ENCODE results near the gene CATSPER4. TPM values are rescaled to one million over a fixed set of nuclear protein-coding genes. Genes with fewer than 3 reads are reported as not detected.
"Not testable (repeated sequence)": the region's sequence is repeated elsewhere in the genome, so short reads cannot be mapped to it uniquely, and the experiment has no call there.

Gene CATSPER4
- total RNA-seq, 1 donor from 2014 or later: not detected

GRCh38 chr1:26220199-26220912, 30.0 kb downstream of the CATSPER4 start:
- no peaks in the 10 kb centered on the region for H3K27me3 Mint-ChIP-seq
- no peak for TF ChIP-seq CTCF (conservative IDR thresholded peaks at IDR 0.05)
- no peak overlapping the region for H3K27ac Mint-ChIP-seq
- H3K9me3 Mint-ChIP-seq: no peaks in the 10 kb centered on the region
- peaks cover 7% of the 10 kb centered on the region for H3K4me1 Mint-ChIP-seq (ENCODE audit: unreplicated experiment)
- no peaks in the 10 kb centered on the region for H3K36me3 Mint-ChIP-seq
- no peak overlapping the region for H3K4me3 Mint-ChIP-seq
- DNase-seq (ENCODE audit: extremely low spot score, unreplicated experiment): no peak

- TF ChIP-seq CTCF (conservative IDR thresholded peaks at IDR 0.05): no peak
Observed at GRCh38 chr1:26221094-26221493, 30.7 kb downstream of the CATSPER4 start.

DNA sequence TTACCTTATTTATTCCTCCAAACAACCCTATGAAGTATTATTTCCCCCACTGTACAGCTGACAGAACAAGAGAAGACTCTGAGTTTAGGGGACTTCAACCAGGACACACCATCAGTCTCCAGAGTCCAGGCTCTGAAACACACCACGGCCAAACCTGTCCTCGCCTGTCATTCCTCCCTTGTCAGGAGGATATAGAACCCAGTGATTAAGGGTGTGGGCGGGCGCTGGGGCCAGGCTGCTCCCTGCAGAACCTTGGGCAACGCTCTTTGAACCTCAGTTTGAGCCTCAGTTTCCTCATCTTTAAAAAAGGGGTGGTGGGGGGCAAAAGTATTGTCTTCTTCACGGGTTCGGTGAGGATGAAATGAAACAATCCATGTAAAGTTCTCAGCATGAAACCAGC, 34.2 kb downstream of the CATSPER4 start:
- H3K4me3 Mint-ChIP-seq: peak overlapping the region; percentile 90
- peaks cover 13% of the 10 kb centered on the region for H3K4me1 Mint-ChIP-seq (ENCODE audit: unreplicated experiment)
- no peaks in the 10 kb centered on the region for H3K36me3 Mint-ChIP-seq
- no peaks in the 10 kb centered on the region for H3K9me3 Mint-ChIP-seq
- no peak overlapping the region for H3K27ac Mint-ChIP-seq
- TF ChIP-seq CTCF (conservative IDR thresholded peaks at IDR 0.05): no peak
- DNase-seq (ENCODE audit: extremely low spot score, unreplicated experiment): no peak
- peaks cover 5% of the 10 kb centered on the region for H3K27me3 Mint-ChIP-seq

More at GRCh38 chr1:26221094-26221493, 30.7 kb downstream of the CATSPER4 start:
- no peaks in the 10 kb centered on the region for H3K9me3 Mint-ChIP-seq
- H3K4me3 Mint-ChIP-seq: no peak overlapping the region
- H3K27ac Mint-ChIP-seq: no peak overlapping the region
- H3K27me3 Mint-ChIP-seq: peaks cover 5% of the 10 kb centered on the region
- H3K4me1 Mint-ChIP-seq (ENCODE audit: unreplicated experiment): peaks cover 13% of the 10 kb centered on the region
- no peak for DNase-seq (ENCODE audit: extremely low spot score, unreplicated experiment)
- no peaks in the 10 kb centered on the region for H3K36me3 Mint-ChIP-seq

- peak overlapping the region; percentile 60 for H3K27ac Mint-ChIP-seq
- peak; percentile 77 for DNase-seq (ENCODE audit: extremely low spot score, unreplicated experiment)
- peaks cover 5% of the 10 kb centered on the region for H3K27me3 Mint-ChIP-seq
- peak overlapping the region; percentile 90 for H3K4me3 Mint-ChIP-seq
- no peaks in the 10 kb centered on the region for H3K36me3 Mint-ChIP-seq
- H3K9me3 Mint-ChIP-seq: no peaks in the 10 kb centered on the region
- TF ChIP-seq CTCF (conservative IDR thresholded peaks at IDR 0.05): no peak
- H3K4me1 Mint-ChIP-seq (ENCODE audit: unreplicated experiment): peaks cover 10% of the 10 kb centered on the region
Observed at GRCh38 chr1:26225033-26225831, 34.8 kb downstream of the CATSPER4 start.

- H3K4me1 Mint-ChIP-seq (ENCODE audit: unreplicated experiment): peaks cover 17% of the 10 kb centered on the region
- H3K27me3 Mint-ChIP-seq; DNase-seq (ENCODE audit: extremely low spot score, unreplicated experiment); H3K4me3 Mint-ChIP-seq; H3K27ac Mint-ChIP-seq; H3K9me3 Mint-ChIP-seq; H3K36me3 Mint-ChIP-seq: not testable (repeated sequence)
Observed at GRCh38 chr1:26230682-26231081, 40.3 kb downstream of the CATSPER4 start.
